Tibial artery (tissue), 4 donors: ENCODE data around the gene CREB5.

Source experiments
- DNase-seq, 2 donors: peaks; one replicate each; pipeline ENCODE4 v3.0.0-alpha.2; 2019
- H3K27ac ChIP-seq, 2 donors: fragments of 200-600 bp; sonication (generic) in 1 of 2; 1 replicate in 1 of 2; 2 replicates in 1 of 2; pipeline ENCODE4 v1.5.1; 2018 to 2019; ENCODE audit warnings: mild to moderate bottlenecking in 1 of 2
- H3K27me3 ChIP-seq, 2 donors: fragments of 200-600 bp; sonication (generic) in 1 of 2; one replicate each; pipeline versions ENCODE4 v1.5.1 to v1.6.0; 2016 to 2019
- H3K36me3 ChIP-seq, 3 donors: fragments of 200-600 bp; sonication (generic) in 2 of 3; one replicate each; pipeline ENCODE4 v1.5.1; 2016 to 2019; ENCODE audit warnings: mild to moderate bottlenecking in 2 of 3
- H3K4me1 ChIP-seq, 4 donors: fragments of 200-600 bp; sonication (generic) in 2 of 4; 1 replicate in 3 of 4; 2 replicates in 1 of 4; pipeline ENCODE4 v1.5.1; 2016 to 2019
- H3K4me3 ChIP-seq, 2 donors: fragments of 200-600 bp; sonication (generic) in 1 of 2; 1 replicate in 1 of 2; 2 replicates in 1 of 2; pipeline ENCODE4 v1.5.1; 2018 to 2019; ENCODE audit warnings: mild to moderate bottlenecking in 2 of 2
- H3K9me3 ChIP-seq, 3 donors: fragments of 200-600 bp; sonication (generic) in 1 of 3; one replicate each; pipeline ENCODE4 v1.5.1; 2016 to 2019
- CTCF ChIP-seq, 2 experiments: fragments of 200-600 bp in 1 of 2; fragments of 450-650 bp in 1 of 2; IDR thresholded peaks; one replicate each; pipeline ENCODE4 v1.5.1; 2017 to 2019; ENCODE audit warnings: antibody characterized with exemption in 2 of 2, mild to moderate bottlenecking in 1 of 2, moderate library complexity in 1 of 2
- intact Hi-C: fragments of 100-400 bp; cut with DNase I; formaldehyde crosslinking; loops from one replicate; pipeline ENCODE4 v1.15.0; 2023; ENCODE audit warnings: low total_unique reads

CREB5 gene

GRCh38 chr7:28868712-28869111 is 456.4 kb downstream of the CREB5 start:
- H3K27ac ChIP-seq: no peak overlapping the region
- no peaks in the 10 kb centered on the region for H3K4me1 ChIP-seq
- H3K27me3 ChIP-seq: peaks cover 0 to 16% of the 10 kb centered on the region in 2 donors
- no peaks in the 10 kb centered on the region for H3K36me3 ChIP-seq
- TF ChIP-seq CTCF (IDR thresholded peaks at IDR 0.05): no peak
- H3K4me3 ChIP-seq: no peak overlapping the region
- H3K9me3 ChIP-seq: no peaks in the 10 kb centered on the region
- DNase-seq: no peak
- intact Hi-C loops: no loop called here

DNA sequence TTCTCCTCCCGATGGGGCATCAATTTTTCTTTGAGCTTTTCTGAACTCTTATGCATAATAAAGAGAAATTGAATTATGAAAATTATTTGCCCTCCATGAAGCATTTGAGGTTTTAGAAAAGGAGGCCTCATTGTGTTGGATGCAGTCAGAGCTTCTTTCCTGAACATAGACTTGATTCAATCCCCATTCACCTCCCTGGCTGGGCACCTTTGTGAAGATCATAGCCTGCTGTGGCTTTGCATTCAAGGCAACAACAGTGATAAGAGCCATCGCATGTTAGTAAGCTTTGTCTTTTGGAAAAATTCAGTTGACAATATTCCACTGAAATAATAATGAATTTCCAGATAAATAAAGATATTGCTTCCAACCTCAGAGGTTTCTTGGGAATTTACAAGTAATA is 458.8 kb downstream of the CREB5 start:
- Histone ChIP-seq H3K27me3 (peaks cover 0 to 14% of the 10 kb centered on the region in 2 donors), H3K36me3 (no peaks in the 10 kb centered on the region), H3K4me3 (no peak overlapping the region), H3K27ac (no peak overlapping the region), H3K4me1 (no peaks in the 10 kb centered on the region), H3K9me3 (no peaks in the 10 kb centered on the region)
- no peak for DNase-seq
- no peak for TF ChIP-seq CTCF (IDR thresholded peaks at IDR 0.05)
- intact Hi-C loops: no loop called here

DNA sequence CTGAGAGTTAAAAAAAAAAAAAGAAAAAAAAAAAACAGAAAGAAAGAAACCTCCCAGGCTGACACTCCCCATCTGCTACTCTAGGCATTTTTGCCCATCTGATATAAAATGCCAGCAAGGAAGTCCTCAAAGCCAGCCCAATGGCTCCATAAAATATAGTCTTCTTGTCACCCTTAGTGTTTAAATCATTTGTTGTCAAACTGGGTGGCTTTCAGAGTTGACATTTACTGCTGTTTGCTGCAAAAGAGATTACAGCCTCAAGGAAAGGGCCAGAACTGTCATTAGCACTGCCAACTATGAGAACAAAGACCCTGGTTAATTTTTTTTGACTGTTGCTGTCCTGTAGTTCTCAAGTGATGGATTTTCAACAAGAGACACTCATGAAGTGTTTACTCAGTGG is 459.3 kb downstream of the CREB5 start:
- intact Hi-C loops: no loop called here
- no peak overlapping the region for H3K4me3 ChIP-seq
- no peak for TF ChIP-seq CTCF (IDR thresholded peaks at IDR 0.05)
- peaks cover 0 to 8% of the 10 kb centered on the region in 2 donors for H3K27me3 ChIP-seq
- no peaks in the 10 kb centered on the region for H3K9me3 ChIP-seq
- no peaks in the 10 kb centered on the region for H3K36me3 ChIP-seq
- DNase-seq: no peak
- H3K27ac ChIP-seq: no peak overlapping the region
- H3K4me1 ChIP-seq: no peaks in the 10 kb centered on the region

GRCh38 chr7:28872226-28872625 is 459.9 kb downstream of the CREB5 start:
- Histone ChIP-seq H3K4me1 (no peaks in the 10 kb centered on the region), H3K9me3 (no peaks in the 10 kb centered on the region), H3K36me3 (no peaks in the 10 kb centered on the region), H3K27me3 (peaks cover 0 to 5% of the 10 kb centered on the region in 2 donors), H3K4me3 (no peak overlapping the region), H3K27ac (no peak overlapping the region)
- DNase-seq: no peak
- intact Hi-C loops: no loop called here
- no peak for TF ChIP-seq CTCF (IDR thresholded peaks at IDR 0.05)

DNA sequence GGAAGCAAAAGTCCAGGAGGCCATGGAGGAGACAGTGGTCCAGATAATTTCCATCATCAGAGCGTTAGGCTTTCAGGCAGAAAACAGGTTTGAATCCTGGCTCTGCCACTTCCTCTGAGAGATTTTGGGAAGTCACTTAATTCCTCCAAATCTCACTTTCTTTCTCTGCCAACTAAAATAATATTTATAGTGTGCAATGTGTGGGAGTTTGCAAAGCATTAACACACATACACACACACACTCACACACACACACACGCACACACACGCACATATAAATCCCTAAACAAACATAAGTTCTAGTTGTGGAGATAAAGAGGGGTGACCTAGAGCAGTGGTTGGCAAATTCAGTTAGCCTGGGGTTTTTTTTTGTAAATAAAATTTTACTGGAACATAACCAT is 461.0 kb downstream of the CREB5 start:
- Histone ChIP-seq H3K4me3 (no peak overlapping the region), H3K4me1 (no peaks in the 10 kb centered on the region), H3K36me3 (no peaks in the 10 kb centered on the region), H3K27ac (no peak overlapping the region), H3K27me3 (no peaks in the 10 kb centered on the region), H3K9me3 (no peaks in the 10 kb centered on the region)
- no peak for TF ChIP-seq CTCF (IDR thresholded peaks at IDR 0.05)
- no peak for DNase-seq
- intact Hi-C loops: no loop called here

GRCh38 chr7:28874001-28874400 is 461.7 kb downstream of the CREB5 start:
- H3K9me3 ChIP-seq: no peaks in the 10 kb centered on the region
- H3K4me3 ChIP-seq: no peak overlapping the region
- no peaks in the 10 kb centered on the region for H3K27me3 ChIP-seq
- TF ChIP-seq CTCF (IDR thresholded peaks at IDR 0.05): no peak
- intact Hi-C loops: no loop called here
- DNase-seq: no peak
- H3K36me3 ChIP-seq: no peaks in the 10 kb centered on the region
- H3K27ac ChIP-seq: no peak overlapping the region
- H3K4me1 ChIP-seq: no peaks in the 10 kb centered on the region
